MM.1S (cell line): ENCODE results near the gene TPR.

ENCODE experiments used
- DNase-seq: peaks from one replicate; pipeline ENCODE4 v3.0.0-alpha.2; 2015
- H2AFZ ChIP-seq: fragments of 300-600 bp; sonication (generic); 2 replicates; pipeline ENCODE4 v1.6.0; 2016; ENCODE audit warnings: antibody characterized with exemption, low read length
- H3F3A ChIP-seq: fragments of 300-600 bp; sonication (generic); 2 replicates; pipeline ENCODE4 v1.6.1; 2016; ENCODE audit warnings: mild to moderate bottlenecking, antibody characterized with exemption, low read length, moderate library complexity, mixed read lengths; ENCODE audit not compliant: insufficient read depth
- H3K27ac ChIP-seq: fragments of 300-600 bp; sonication (generic); 2 replicates; pipeline ENCODE4 v1.5.1; 2016; ENCODE audit warnings: mild to moderate bottlenecking, low read length
- H3K27me3 ChIP-seq: fragments of 300-600 bp; sonication (generic); replicated peaks from 2 replicates; pipeline ENCODE4 v1.6.0; 2016; ENCODE audit warnings: low read length; ENCODE audit not compliant: insufficient read depth
- H3K36me3 ChIP-seq: fragments of 300-600 bp; sonication (generic); replicated peaks from 2 replicates; pipeline ENCODE4 v1.6.1; 2016; ENCODE audit warnings: mild to moderate bottlenecking, low read length, mixed read lengths; ENCODE audit not compliant: insufficient read depth
- H3K4me1 ChIP-seq: fragments of 300-600 bp; sonication (generic); 2 replicates; pipeline ENCODE4 v1.6.1; 2016; ENCODE audit warnings: low read length, mixed read lengths
- H3K4me2 ChIP-seq: fragments of 300-600 bp; sonication (generic); 2 replicates; pipeline ENCODE4 v1.6.0; 2016; ENCODE audit warnings: low read depth, low read length
- H3K4me3 ChIP-seq: fragments of 300-600 bp; sonication (generic); 2 replicates; pipeline ENCODE4 v1.5.1; 2016; ENCODE audit warnings: low read length, mixed read lengths
- H3K79me2 ChIP-seq: fragments of 300-600 bp; sonication (generic); 2 replicates; pipeline ENCODE4 v1.6.1; 2016; ENCODE audit warnings: mixed run types, low read length, mixed read lengths
- H3K9ac ChIP-seq: fragments of 300-600 bp; sonication (generic); 2 replicates; pipeline ENCODE4 v1.6.1; 2016; ENCODE audit warnings: low read length, mixed read lengths
- H3K9me2 ChIP-seq: fragments of 300-600 bp; sonication (generic); replicated peaks from 2 replicates; pipeline ENCODE4 v1.6.1; 2016; ENCODE audit warnings: mild to moderate bottlenecking, low read length, mixed read lengths; ENCODE audit not compliant: insufficient read depth
- H3K9me3 ChIP-seq: fragments of 300-600 bp; sonication (generic); replicated peaks from 2 replicates; pipeline ENCODE4 v1.6.1; 2016; ENCODE audit warnings: mild to moderate bottlenecking, low read length, mixed read lengths; ENCODE audit not compliant: insufficient read depth
- H4K20me1 ChIP-seq: fragments of 300-600 bp; sonication (generic); 2 replicates; pipeline ENCODE4 v1.6.1; 2016; ENCODE audit warnings: mild to moderate bottlenecking, low read length, moderate library complexity, mixed read lengths; ENCODE audit not compliant: insufficient read depth
- EZH2 ChIP-seq: fragments of 300-600 bp; sonication (generic); optimal IDR thresholded peaks from 2 replicates; pipeline ENCODE3; 2017; ENCODE audit warnings: low read depth, mild to moderate bottlenecking, antibody characterized with exemption, low read length, mixed read lengths
- EZH2phosphoT487 ChIP-seq: fragments of 300-600 bp; sonication (generic); IDR thresholded peaks from 2 replicates; pipeline ENCODE4 v1.6.1; 2018; ENCODE audit warnings: antibody characterized with exemption, low read length
- TF ChIP-seq, protein P1 (sequence below): fragments of 300-600 bp; sonication (generic); IDR thresholded peaks from 2 replicates; pipeline ENCODE4 v1.5.1; 2016; ENCODE audit warnings: antibody characterized with exemption, low read length, mixed read lengths

TPR gene

DNA sequence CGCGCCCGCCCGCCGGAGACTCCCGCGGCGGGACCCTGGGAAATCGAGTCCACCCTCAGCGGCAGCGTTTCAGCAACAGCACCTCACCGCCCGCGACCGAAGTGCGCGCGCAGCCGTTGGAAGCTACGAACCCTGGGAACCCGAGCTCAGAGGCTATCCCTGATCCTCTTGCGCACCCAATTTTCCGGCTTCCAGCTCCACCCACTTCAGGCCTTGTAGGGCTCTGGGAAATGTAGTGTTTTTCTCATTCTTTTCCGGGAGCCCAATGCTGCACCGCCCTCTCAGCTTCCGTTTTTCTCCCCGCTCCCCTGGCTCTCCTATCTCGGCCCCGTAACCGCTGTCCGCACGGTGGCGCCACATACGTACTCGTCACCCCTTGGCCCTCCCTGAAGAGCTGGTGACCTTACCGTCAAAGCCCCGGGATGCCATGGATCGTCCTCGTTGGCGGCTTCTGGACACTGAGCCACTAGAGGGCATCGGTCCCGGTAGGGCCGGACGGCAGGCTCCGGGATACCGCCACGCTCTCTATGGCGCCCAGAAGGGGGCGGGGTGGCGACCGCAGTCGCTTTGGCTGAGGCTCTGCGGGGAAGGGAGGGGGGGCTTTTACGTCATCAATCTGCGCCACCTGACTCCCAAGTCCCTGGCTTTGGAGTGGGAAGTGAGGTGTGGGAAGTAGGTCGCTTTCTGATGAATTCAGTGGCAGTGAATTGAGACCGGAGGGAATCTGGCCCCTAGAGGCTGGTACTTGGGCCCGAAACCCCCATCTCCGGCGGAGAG lies at the start of gene TPR, which contains the start of gene ODR4:
TSS of gene TPR (minus strand) at position 102 of the 777 bp plus-strand sequence. CDS start 225 bp downstream, outside the sequence.
TSS of gene ODR4 (plus strand) at position 687 of the 777 bp plus-strand sequence. CDS start 3,948 bp downstream, outside the sequence.
- H4K20me1 ChIP-seq: peaks cover 4% of the 10 kb centered on the region; the same call in 1 of the 2 replicates
- no peaks in the 10 kb centered on the region for H3K9me2 ChIP-seq
- H2AFZ ChIP-seq: peak within 1 kb of the TSS; percentile 67
- no peaks in the 10 kb centered on the region for H3K27me3 ChIP-seq
- no peak for TF ChIP-seq EZH2phosphoT487
- TF ChIP-seq, protein P1, sequence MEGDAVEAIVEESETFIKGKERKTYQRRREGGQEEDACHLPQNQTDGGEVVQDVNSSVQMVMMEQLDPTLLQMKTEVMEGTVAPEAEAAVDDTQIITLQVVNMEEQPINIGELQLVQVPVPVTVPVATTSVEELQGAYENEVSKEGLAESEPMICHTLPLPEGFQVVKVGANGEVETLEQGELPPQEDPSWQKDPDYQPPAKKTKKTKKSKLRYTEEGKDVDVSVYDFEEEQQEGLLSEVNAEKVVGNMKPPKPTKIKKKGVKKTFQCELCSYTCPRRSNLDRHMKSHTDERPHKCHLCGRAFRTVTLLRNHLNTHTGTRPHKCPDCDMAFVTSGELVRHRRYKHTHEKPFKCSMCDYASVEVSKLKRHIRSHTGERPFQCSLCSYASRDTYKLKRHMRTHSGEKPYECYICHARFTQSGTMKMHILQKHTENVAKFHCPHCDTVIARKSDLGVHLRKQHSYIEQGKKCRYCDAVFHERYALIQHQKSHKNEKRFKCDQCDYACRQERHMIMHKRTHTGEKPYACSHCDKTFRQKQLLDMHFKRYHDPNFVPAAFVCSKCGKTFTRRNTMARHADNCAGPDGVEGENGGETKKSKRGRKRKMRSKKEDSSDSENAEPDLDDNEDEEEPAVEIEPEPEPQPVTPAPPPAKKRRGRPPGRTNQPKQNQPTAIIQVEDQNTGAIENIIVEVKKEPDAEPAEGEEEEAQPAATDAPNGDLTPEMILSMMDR: peak; percentile 100
- H3K4me2 ChIP-seq: peak within 1 kb of the TSS; percentile 75
- peaks cover 85% of the 10 kb centered on the region for H3K79me2 ChIP-seq
- DNase-seq: peak; percentile 100
- H3F3A ChIP-seq: peaks cover 13% of the 10 kb centered on the region
- peak within 1 kb of the TSS; percentile 89 for H3K9ac ChIP-seq
- peaks cover 16% of the 10 kb centered on the region for H3K4me1 ChIP-seq
- peak within 1 kb of the TSS; percentile 73 for H3K4me3 ChIP-seq
- H3K36me3 ChIP-seq: peaks cover 7% of the 10 kb centered on the region; the same call in 1 of the 2 replicates
- H3K27ac ChIP-seq: peak within 1 kb of the TSS; percentile 90
- no peaks in the 10 kb centered on the region for H3K9me3 ChIP-seq

DNA sequence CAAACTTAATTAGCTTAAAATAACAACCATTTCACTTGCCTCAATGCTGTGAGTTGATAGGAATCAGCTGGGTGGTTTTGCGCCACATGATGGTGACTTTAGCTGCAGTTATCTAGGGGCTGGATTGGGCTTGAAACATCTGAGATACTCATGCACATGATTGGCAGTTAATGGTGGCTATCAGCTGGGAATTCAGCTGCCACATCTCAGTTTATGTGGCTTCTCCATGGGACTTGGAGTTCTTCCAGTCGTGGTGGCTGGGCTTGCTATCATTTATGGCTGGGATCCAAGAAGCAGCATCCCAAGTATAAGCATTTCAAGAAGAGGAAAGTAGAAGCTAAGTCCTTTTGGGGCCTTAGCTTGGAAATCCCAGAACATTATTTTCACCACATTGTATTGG lies 49.5 kb upstream of the TPR start:
- Histone ChIP-seq H4K20me1 (no peaks in the 10 kb centered on the region), H3K36me3 (no peaks in the 10 kb centered on the region), H3F3A (peaks cover 17% of the 10 kb centered on the region), H3K9ac (no peak overlapping the region), H3K4me2 (no peak overlapping the region), H3K9me3 (no peaks in the 10 kb centered on the region), H2AFZ (no peak overlapping the region), H3K4me1 (peaks cover 25% of the 10 kb centered on the region), H3K27me3 (no peaks in the 10 kb centered on the region), H3K4me3 (no peak overlapping the region), H3K27ac (no peak overlapping the region), H3K9me2 (no peaks in the 10 kb centered on the region), H3K79me2 (no peaks in the 10 kb centered on the region)
- DNase-seq: no peak
- TF ChIP-seq EZH2phosphoT487 (no peak), EZH2 (no peak)
- TF ChIP-seq, protein P1: no peak

DNA sequence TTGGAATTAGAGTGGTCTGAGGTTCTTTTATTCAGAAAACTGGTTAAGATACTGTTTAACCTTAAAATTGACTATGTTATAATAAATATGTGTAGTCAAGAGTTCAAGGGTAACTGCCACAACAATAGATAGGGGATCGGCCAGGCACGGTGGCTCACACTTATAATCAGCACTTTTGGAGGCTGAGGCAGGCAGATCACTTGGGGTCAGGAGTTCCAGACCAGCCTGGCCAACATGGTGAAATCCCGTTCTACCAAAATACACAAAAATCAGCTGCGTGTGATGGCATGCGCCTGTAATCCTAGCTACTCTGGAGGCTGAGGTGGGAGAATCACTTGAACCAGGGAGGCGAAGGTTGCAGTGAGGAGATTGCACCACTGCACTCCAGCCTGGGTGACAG lies 46.4 kb upstream of the TPR start:
- Histone ChIP-seq H2AFZ (no peak overlapping the region), H3K36me3 (peaks cover 5% of the 10 kb centered on the region; the same call in 1 of the 2 replicates), H3K27me3 (no peaks in the 10 kb centered on the region), H3K9ac (no peak overlapping the region), H3F3A (peaks cover 17% of the 10 kb centered on the region), H3K4me2 (peak overlapping the region; percentile 23; the same call in 1 of the 2 replicates), H3K4me1 (peaks cover 24% of the 10 kb centered on the region), H3K4me3 (no peak overlapping the region), H3K27ac (peak overlapping the region; percentile 39; the same call in 1 of the 2 replicates), H3K79me2 (no peaks in the 10 kb centered on the region), H4K20me1 (no peaks in the 10 kb centered on the region), H3K9me3 (no peaks in the 10 kb centered on the region), H3K9me2 (no peaks in the 10 kb centered on the region)
- DNase-seq: no peak
- no peak for TF ChIP-seq EZH2phosphoT487
- TF ChIP-seq, protein P1: no peak
- no peak for TF ChIP-seq EZH2
